Peyer's patch (tissue), 4 donors: ENCODE data around the gene CYS1.

Source experiments
- POLR2A ChIP-seq, 2 donors: fragments of 450-650 bp; IDR thresholded peaks; one replicate each; pipeline ENCODE4 v1.5.1; 2017; ENCODE audit warnings: antibody characterized with exemption in 2 of 2, mild to moderate bottlenecking in 2 of 2, moderate library complexity in 2 of 2
- TF ChIP-seq, protein P1 (sequence below), 6 experiments: fragments of 450-650 bp in 4 of 6; fragments of 200-600 bp in 2 of 6; sonication (generic) in 1 of 6; IDR thresholded peaks; one replicate each; pipeline ENCODE4 v1.5.1; 2017 to 2019; ENCODE audit warnings: antibody characterized with exemption in 6 of 6, mild to moderate bottlenecking in 3 of 6, moderate library complexity in 1 of 6

- TF ChIP-seq POLR2A (IDR thresholded peaks at IDR 0.05), result no peak
- TF ChIP-seq, protein P1, sequence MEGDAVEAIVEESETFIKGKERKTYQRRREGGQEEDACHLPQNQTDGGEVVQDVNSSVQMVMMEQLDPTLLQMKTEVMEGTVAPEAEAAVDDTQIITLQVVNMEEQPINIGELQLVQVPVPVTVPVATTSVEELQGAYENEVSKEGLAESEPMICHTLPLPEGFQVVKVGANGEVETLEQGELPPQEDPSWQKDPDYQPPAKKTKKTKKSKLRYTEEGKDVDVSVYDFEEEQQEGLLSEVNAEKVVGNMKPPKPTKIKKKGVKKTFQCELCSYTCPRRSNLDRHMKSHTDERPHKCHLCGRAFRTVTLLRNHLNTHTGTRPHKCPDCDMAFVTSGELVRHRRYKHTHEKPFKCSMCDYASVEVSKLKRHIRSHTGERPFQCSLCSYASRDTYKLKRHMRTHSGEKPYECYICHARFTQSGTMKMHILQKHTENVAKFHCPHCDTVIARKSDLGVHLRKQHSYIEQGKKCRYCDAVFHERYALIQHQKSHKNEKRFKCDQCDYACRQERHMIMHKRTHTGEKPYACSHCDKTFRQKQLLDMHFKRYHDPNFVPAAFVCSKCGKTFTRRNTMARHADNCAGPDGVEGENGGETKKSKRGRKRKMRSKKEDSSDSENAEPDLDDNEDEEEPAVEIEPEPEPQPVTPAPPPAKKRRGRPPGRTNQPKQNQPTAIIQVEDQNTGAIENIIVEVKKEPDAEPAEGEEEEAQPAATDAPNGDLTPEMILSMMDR (IDR thresholded peaks at IDR 0.05), result no peak
Measured at GRCh38 chr2:10059016-10059351, 21.2 kb downstream of the CYS1 start.
